B cell (primary cell): ENCODE results near the gene CBR4. TPM values are rescaled to one million over a fixed set of nuclear protein-coding genes. Genes with fewer than 3 reads are reported as not detected.
A peak's percentile ranks its signal among the peaks of the same experiment; 100 is the strongest.

ENCODE experiments used
- ATAC-seq: fragments of 200-7000 bp; cut with Tn5 transposase; one replicate; pipeline ENCODE4 v1.10.0; 2021; ENCODE audit warnings: low read depth, mild to moderate bottlenecking, moderate number of reproducible peaks, moderate library complexity
- CTCF ChIA-PET: fragments of 350-600 bp; sonication (Branson Sonifier 250); formaldehyde crosslinking; loops from one replicate; lab custom pipeline; 2021; ENCODE audit warnings: antibody characterized with exemption, inconsistent platforms; lab: Charles Lee
- POLR2A ChIA-PET: fragments of 350-600 bp; sonication (Branson Sonifier 250); formaldehyde crosslinking; loops from one replicate; lab custom pipeline; 2021; ENCODE audit warnings: antibody characterized with exemption; lab: Charles Lee
- DNase-seq: peaks from one replicate; pipeline ENCODE4 v3.0.0; 2013
- H2AFZ ChIP-seq: 2 replicates; pipeline ENCODE4 v1.6.1; 2012; ENCODE audit warnings: mild to moderate bottlenecking, low read depth, low read length; ENCODE audit not compliant: insufficient read depth, poor library complexity, severe bottlenecking
- H3K27ac ChIP-seq, 2 donors: 1 replicate in 1 of 2; 2 replicates in 1 of 2; pipeline ENCODE4 v1.5.1; 2012 to 2013; ENCODE audit warnings: low read length in 2 of 2, mild to moderate bottlenecking in 2 of 2, moderate library complexity in 1 of 2
- H3K27me3 ChIP-seq, 4 experiments: fragments of 200-600 bp in 1 of 4; sonication (generic) in 1 of 4; replicated peaks in 1 of 4; 1 replicate in 2 of 4; 2 replicates in 2 of 4; pipeline versions ENCODE4 v1.6.1 to v1.7.0; 2013 to 2016; ENCODE audit warnings: low read length in 3 of 4, mild to moderate bottlenecking in 2 of 4, mixed read lengths in 1 of 4, moderate library complexity in 1 of 4; ENCODE audit not compliant: insufficient read depth in 4 of 4, control insufficient read depth in 3 of 4; ENCODE audit errors: control extremely low read depth in 1 of 4
- H3K36me3 ChIP-seq, 2 experiments: replicated peaks in 1 of 2; 1 replicate in 1 of 2; 2 replicates in 1 of 2; pipeline versions ENCODE4 v1.6.1 to v1.7.1; 2013; ENCODE audit warnings: low read length in 1 of 2; ENCODE audit not compliant: insufficient read depth in 2 of 2, control insufficient read depth in 1 of 2; ENCODE audit errors: control extremely low read depth in 1 of 2, extremely low read depth in 1 of 2
- H3K4me1 ChIP-seq, 2 donors: fragments of 200-600 bp in 1 of 2; sonication (generic) in 1 of 2; 1 replicate in 1 of 2; 2 replicates in 1 of 2; pipeline versions ENCODE4 v1.5.1 to v1.6.1; 2013 to 2017; ENCODE audit warnings: low read length in 2 of 2; ENCODE audit not compliant: control insufficient read depth in 2 of 2, insufficient read depth in 2 of 2
- H3K4me2 ChIP-seq: replicated peaks from 2 replicates; pipeline ENCODE3; 2012; ENCODE audit warnings: mild to moderate bottlenecking, low read depth, low read length; ENCODE audit not compliant: poor library complexity, severe bottlenecking
- H3K4me3 ChIP-seq, 5 experiments: fragments of 200-600 bp in 1 of 5; sonication (generic) in 1 of 5; 1 replicate in 3 of 5; 2 replicates in 2 of 5; pipeline versions ENCODE4 v1.5.1 to v1.7.0; 2011 to 2016; ENCODE audit warnings: low read length in 4 of 5, mild to moderate bottlenecking in 4 of 5, low read depth in 2 of 5, control low read depth in 1 of 5, moderate library complexity in 1 of 5; ENCODE audit not compliant: insufficient read depth in 1 of 5; ENCODE audit errors: control extremely low read depth in 1 of 5, extremely low read depth in 1 of 5
- H3K79me2 ChIP-seq: fragments of 200-600 bp; sonication (generic); one replicate; pipeline ENCODE4 v1.6.0; 2016; ENCODE audit warnings: low read length; ENCODE audit not compliant: control insufficient read depth, insufficient read depth
- H3K9ac ChIP-seq: fragments of 200-600 bp; sonication (generic); 2 replicates; pipeline ENCODE4 v1.6.1; 2017; ENCODE audit warnings: mild to moderate bottlenecking, low read length, moderate library complexity
- H3K9me3 ChIP-seq, 3 donors: one replicate each; pipeline versions ENCODE4 v1.6.1 to v1.7.1; 2013; ENCODE audit warnings: low read length in 2 of 3; ENCODE audit not compliant: control insufficient read depth in 2 of 3, insufficient read depth in 1 of 3; ENCODE audit errors: control extremely low read depth in 1 of 3
- H4K20me1 ChIP-seq: 2 replicates; pipeline ENCODE4 v1.6.0; 2012; ENCODE audit warnings: mild to moderate bottlenecking, low read length; ENCODE audit not compliant: insufficient read depth, control insufficient read depth, poor library complexity, severe bottlenecking
- H3K27ac Mint-ChIP-seq: one replicate; pipeline ENCODE4 v1.8.0; 2021; ENCODE audit warnings: mixed read lengths
- H3K27me3 Mint-ChIP-seq: one replicate; pipeline ENCODE4 v1.8.0; 2021; ENCODE audit warnings: mixed read lengths
- H3K4me1 Mint-ChIP-seq: one replicate; pipeline ENCODE4 v1.8.0; 2021; ENCODE audit warnings: mixed read lengths
- H3K4me3 Mint-ChIP-seq: one replicate; pipeline ENCODE4 v1.8.0; 2021; ENCODE audit warnings: mixed read lengths
- H3K9me3 Mint-ChIP-seq: one replicate; pipeline ENCODE4 v1.8.0; 2022; ENCODE audit warnings: mixed read lengths; ENCODE audit not compliant: insufficient read depth
- CTCF ChIP-seq: fragments of 200-600 bp; IDR thresholded peaks from one replicate; pipeline ENCODE4 v1.8.0; 2022; ENCODE audit warnings: antibody characterized with exemption, mild to moderate bottlenecking
- EZH2 ChIP-seq: IDR thresholded peaks from 2 replicates; pipeline ENCODE4 v1.6.1; 2012; ENCODE audit warnings: borderline replicate concordance, low read depth, mild to moderate bottlenecking, moderate library complexity, low read length; ENCODE audit not compliant: insufficient read depth, poor library complexity, severe bottlenecking
- WGBS: methylation state at CpG from one replicate; pipeline ENCODE4 v1.1.5; 2013; ENCODE audit warnings: missing lambda C conversion rate; ENCODE audit not compliant: insufficient coverage; 5-methylcytosine and 5-hydroxymethylcytosine counted together
- intact Hi-C: fragments of 100-400 bp; cut with micrococcal nuclease; formaldehyde crosslinking; loops from one replicate; pipeline ENCODE4 v1.10.0; 2022
- polyA plus RNA-seq: library from polyadenylated mRNA; depleted of rRNA; stranded (reverse); fragments of >200 nt; gene quantifications from 2 replicates; pipeline ENCODE4 v1.2.3, GENCODE V29; 2012
- small RNA-seq: library from RNA; depleted of rRNA; stranded (forward); fragments of <200 nt; gene quantifications from one replicate; pipeline ENCODE3, GENCODE V24; 2012; ENCODE audit warnings: low replicate concordance, low read depth; ENCODE audit not compliant: insufficient read length
- total RNA-seq, 2 donors: library from RNA; stranded (reverse); fragments of 120-200 nt in 1 of 2; gene quantifications; 1 replicate in 1 of 2; 2 replicates in 1 of 2; pipeline versions ENCODE4 v1.2.3 to v1.2.4, GENCODE V29; 2013 to 2022

Gene CBR4
- total and polyA plus RNA-seq, 2 donors (not counting 1 experiment from before 2014, with no cell fraction given), result 7.9 to 32.1 TPM

- POLR2A ChIA-PET, result no interaction called here
Measured at GRCh38 chr4:168945291-168945690, 64.8 kb downstream of the CBR4 start.

GRCh38 chr4:168942985-168943384 lies 67.1 kb downstream of the CBR4 start:
- no peaks in the 10 kb centered on the region for H3K79me2 ChIP-seq
- no peaks in the 10 kb centered on the region for H3K27me3 ChIP-seq
- H3K27me3 Mint-ChIP-seq, result no peaks in the 10 kb centered on the region
- H3K4me2 ChIP-seq, result no peak overlapping the region
- ATAC-seq (no peak), DNase-seq (no peak)
- H3K9me3 ChIP-seq, result peaks cover 0 to 1% (median 0%) of the 10 kb centered on the region in 3 donors
- TF ChIP-seq CTCF (peak; percentile 56), EZH2 (no peak)
- H3K4me1 ChIP-seq, result no peaks in the 10 kb centered on the region
- intact Hi-C loops, result no loop called here
- ChIA-PET POLR2A (no interaction called here), CTCF (interaction anchor here (1.5 kb wide), 1 partner anchor 20 kb away, joined by 4 read pairs; no protein-coding TSS in a partner anchor)
- 97% methylated on average over 3 of the region's 3 CpGs for WGBS
- H3K4me3 Mint-ChIP-seq, result no peak overlapping the region
- no peaks in the 10 kb centered on the region for H4K20me1 ChIP-seq
- H3K9ac ChIP-seq, result no peak overlapping the region
- H3K4me1 Mint-ChIP-seq, result no peaks in the 10 kb centered on the region
- H3K9me3 Mint-ChIP-seq, result peaks cover 15% of the 10 kb centered on the region
- no peak overlapping the region for H3K27ac Mint-ChIP-seq
- no peak overlapping the region for H3K27ac ChIP-seq
- no peaks in the 10 kb centered on the region for H3K36me3 ChIP-seq
- no peak overlapping the region for H2AFZ ChIP-seq
- no peak overlapping the region for H3K4me3 ChIP-seq

More at GRCh38 chr4:168945291-168945690, 64.8 kb downstream of the CBR4 start:
- Histone ChIP-seq H3K27me3 (no peaks in the 10 kb centered on the region), H4K20me1 (no peaks in the 10 kb centered on the region), H3K9ac (no peak overlapping the region), H3K9me3 (peaks cover 0 to 1% (median 0%) of the 10 kb centered on the region in 3 donors), H3K4me3 (no peak overlapping the region), H3K4me2 (no peak overlapping the region), H3K4me1 (no peaks in the 10 kb centered on the region), H2AFZ (no peak overlapping the region), H3K79me2 (no peaks in the 10 kb centered on the region), H3K36me3 (no peaks in the 10 kb centered on the region), H3K27ac (no peak overlapping the region)
- no peak overlapping the region for H3K27ac Mint-ChIP-seq
- WGBS, result no CpG with 5 or more reads among the region's 2 CpGs
- peaks cover 8% of the 10 kb centered on the region for H3K9me3 Mint-ChIP-seq
- ATAC-seq (no peak), DNase-seq (no peak)
- CTCF ChIA-PET, result no interaction called here
- H3K27me3 Mint-ChIP-seq, result no peaks in the 10 kb centered on the region
- TF ChIP-seq EZH2, result no peak
- no peak for TF ChIP-seq CTCF
- H3K4me3 Mint-ChIP-seq, result no peak overlapping the region
- intact Hi-C loops, result no loop called here
- H3K4me1 Mint-ChIP-seq, result no peaks in the 10 kb centered on the region

Small RNAs within 50 kb of the gene (small RNA-seq; reads per million reads assigned to genes)
- 2.8 reads per million, percentile 42 among the genes with 10 or more reads in this experiment for gene RNY4P17
